Fibroblast of mammary gland (primary cell): ENCODE measurements around the gene OR4C6.

Source experiments
- DNase-seq: peaks from one replicate; pipeline ENCODE4 v3.0.0-alpha.2; 2010; ENCODE audit warnings: low read depth
- H3K4me3 ChIP-seq: 2 replicates; pipeline ENCODE4 v1.5.1; 2011; ENCODE audit warnings: low read depth, mild to moderate bottlenecking, low read length, moderate library complexity; ENCODE audit not compliant: control insufficient read depth
- CTCF ChIP-seq: conservative IDR thresholded peaks from 2 replicates; pipeline ENCODE4 v1.5.1; 2011; ENCODE audit warnings: low read depth, low read length, inconsistent platforms; ENCODE audit not compliant: control insufficient read depth, insufficient read depth

Gene OR4C6

GRCh38 chr11:55661901-55662300 is at the start of gene OR4C6:
TSS of gene OR4C6 (plus strand) at chr11:55662201. CDS start at chr11:55665167, 2,966 bp downstream.
- no peak for DNase-seq
- H3K4me3 ChIP-seq = no peak within 1 kb of the TSS
- no peak for TF ChIP-seq CTCF

- DNase-seq = no peak
- TF ChIP-seq CTCF = no peak
- H3K4me3 ChIP-seq = no peak overlapping the region
Measured at GRCh38 chr11:55624531-55624930, 37.5 kb upstream of the OR4C6 start.

GRCh38 chr11:55634813-55635212 is 27.2 kb upstream of the OR4C6 start, which contains the start of gene OR4P4:
TSS of gene OR4P4 (plus strand) at chr11:55635113.
- TF ChIP-seq CTCF = no peak
- H3K4me3 ChIP-seq = no peak within 1 kb of the TSS
- no peak for DNase-seq

GRCh38 chr11:55648027-55648426 is 14.0 kb upstream of the OR4C6 start, which contains the start of gene OR4S2:
TSS of gene OR4S2 (plus strand) at chr11:55648327. CDS start at chr11:55650904, 2,577 bp downstream.
- no peak for TF ChIP-seq CTCF
- DNase-seq = no peak
- no peak within 1 kb of the TSS for H3K4me3 ChIP-seq

GRCh38 chr11:55652560-55652959 is 9.4 kb upstream of the OR4C6 start:
- no peak for DNase-seq
- no peak for TF ChIP-seq CTCF
- no peak overlapping the region for H3K4me3 ChIP-seq

- DNase-seq = no peak
- TF ChIP-seq CTCF = no peak
- H3K4me3 ChIP-seq = no peak overlapping the region
Measured at GRCh38 chr11:55655096-55655495, 6.9 kb upstream of the OR4C6 start.

- no peak overlapping the region for H3K4me3 ChIP-seq
- DNase-seq = no peak
- no peak for TF ChIP-seq CTCF
Measured at GRCh38 chr11:55658031-55658573, 3.9 kb upstream of the OR4C6 start.
